Measurements from ENCODE around the gene PPP1R9A.

DNA sequence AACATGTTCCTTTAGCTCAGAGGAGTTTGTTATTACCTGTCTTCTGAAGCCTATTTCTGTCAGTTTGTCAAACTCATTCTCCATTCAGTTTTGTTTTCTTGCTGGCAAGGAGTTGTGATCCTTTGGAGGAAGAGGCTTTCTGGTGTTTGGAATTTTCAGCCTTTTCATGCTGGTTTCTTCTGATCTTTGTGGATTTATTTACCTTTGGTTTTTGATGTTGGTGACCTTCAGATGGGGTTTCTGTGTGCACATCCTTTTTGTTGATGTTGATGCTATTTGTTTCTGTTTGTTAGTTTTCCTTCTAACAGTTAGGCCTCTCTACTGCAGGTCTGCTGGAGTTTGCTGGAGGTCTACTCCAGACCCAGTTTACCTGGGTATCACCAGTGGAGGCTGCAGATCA is 118.6 kb downstream of the PPP1R9A start:
- TF ChIP-seq, protein P1, sequence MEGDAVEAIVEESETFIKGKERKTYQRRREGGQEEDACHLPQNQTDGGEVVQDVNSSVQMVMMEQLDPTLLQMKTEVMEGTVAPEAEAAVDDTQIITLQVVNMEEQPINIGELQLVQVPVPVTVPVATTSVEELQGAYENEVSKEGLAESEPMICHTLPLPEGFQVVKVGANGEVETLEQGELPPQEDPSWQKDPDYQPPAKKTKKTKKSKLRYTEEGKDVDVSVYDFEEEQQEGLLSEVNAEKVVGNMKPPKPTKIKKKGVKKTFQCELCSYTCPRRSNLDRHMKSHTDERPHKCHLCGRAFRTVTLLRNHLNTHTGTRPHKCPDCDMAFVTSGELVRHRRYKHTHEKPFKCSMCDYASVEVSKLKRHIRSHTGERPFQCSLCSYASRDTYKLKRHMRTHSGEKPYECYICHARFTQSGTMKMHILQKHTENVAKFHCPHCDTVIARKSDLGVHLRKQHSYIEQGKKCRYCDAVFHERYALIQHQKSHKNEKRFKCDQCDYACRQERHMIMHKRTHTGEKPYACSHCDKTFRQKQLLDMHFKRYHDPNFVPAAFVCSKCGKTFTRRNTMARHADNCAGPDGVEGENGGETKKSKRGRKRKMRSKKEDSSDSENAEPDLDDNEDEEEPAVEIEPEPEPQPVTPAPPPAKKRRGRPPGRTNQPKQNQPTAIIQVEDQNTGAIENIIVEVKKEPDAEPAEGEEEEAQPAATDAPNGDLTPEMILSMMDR (conservative IDR thresholded peaks at IDR 0.05; ENCODE audit: low read length), result no peak
- TF ChIP-seq EZH2phosphoT487 (IDR thresholded peaks at IDR 0.05; ENCODE audit: borderline replicate concordance), result no peak
